Chondrocyte (in vitro differentiated cells): ENCODE data around the gene WWTR1. TPM values are rescaled to one million over a fixed set of nuclear protein-coding genes. Genes with fewer than 3 reads are reported as not detected.

ENCODE experiments used
- DNase-seq: peaks from one replicate; pipeline ENCODE4 v3.0.0; 2021; ENCODE audit warnings: mixed read lengths, low spot score
- H3K27ac Mint-ChIP-seq: one replicate; pipeline ENCODE4 v1.8.0; 2021; ENCODE audit warnings: mild to moderate bottlenecking, moderate library complexity, mixed read lengths; ENCODE audit not compliant: unreplicated experiment
- H3K27me3 Mint-ChIP-seq: 2 replicates; pipeline ENCODE4 v1.8.0; 2021; ENCODE audit warnings: low read depth, mixed read lengths
- H3K36me3 Mint-ChIP-seq: 2 replicates; pipeline ENCODE4 v1.8.0; 2021; ENCODE audit warnings: low read depth, mixed read lengths
- H3K4me1 Mint-ChIP-seq: 2 replicates; pipeline ENCODE4 v1.8.0; 2021; ENCODE audit warnings: low read depth, mild to moderate bottlenecking, mixed read lengths
- H3K4me3 Mint-ChIP-seq: one replicate; pipeline ENCODE4 v1.8.0; 2021; ENCODE audit warnings: mild to moderate bottlenecking, moderate library complexity, mixed read lengths; ENCODE audit not compliant: unreplicated experiment
- H3K9me3 Mint-ChIP-seq: 2 replicates; pipeline ENCODE4 v1.8.0; 2021; ENCODE audit warnings: low read depth, mixed read lengths
- CTCF ChIP-seq: fragments of 200-600 bp; sonication (generic); IDR thresholded peaks from 2 replicates; pipeline ENCODE4 v1.5.0; 2021; ENCODE audit warnings: antibody characterized with exemption, mild to moderate bottlenecking, moderate library complexity
- total RNA-seq: library from RNA; stranded (reverse); gene quantifications from 3 replicates; pipeline ENCODE4 v1.2.1, GENCODE V29; 2021

Gene WWTR1
- total RNA-seq, 1 donor from 2014 or later: 107 TPM

GRCh38 chr3:149542375-149543312, 115.2 kb downstream of the WWTR1 start:
- no peak for TF ChIP-seq CTCF
- Mint-ChIP-seq H3K9me3 (no peaks in the 10 kb centered on the region), H3K27ac (peak overlapping the region; percentile 96), H3K27me3 (no peaks in the 10 kb centered on the region), H3K4me3 (peak overlapping the region; percentile 50), H3K4me1 (peaks cover 81% of the 10 kb centered on the region), H3K36me3 (peaks cover 4% of the 10 kb centered on the region)
- DNase-seq: no peak

- no peaks in the 10 kb centered on the region for H3K27me3 Mint-ChIP-seq
- H3K27ac Mint-ChIP-seq: peak overlapping the region; percentile 96
- H3K9me3 Mint-ChIP-seq: no peaks in the 10 kb centered on the region
- TF ChIP-seq CTCF: peak; percentile 74
- peaks cover 3% of the 10 kb centered on the region for H3K36me3 Mint-ChIP-seq
- DNase-seq: no peak
- peaks cover 81% of the 10 kb centered on the region for H3K4me1 Mint-ChIP-seq
- H3K4me3 Mint-ChIP-seq: peak overlapping the region; percentile 26
Measured at GRCh38 chr3:149541091-149541491, 116.7 kb downstream of the WWTR1 start.

DNA sequence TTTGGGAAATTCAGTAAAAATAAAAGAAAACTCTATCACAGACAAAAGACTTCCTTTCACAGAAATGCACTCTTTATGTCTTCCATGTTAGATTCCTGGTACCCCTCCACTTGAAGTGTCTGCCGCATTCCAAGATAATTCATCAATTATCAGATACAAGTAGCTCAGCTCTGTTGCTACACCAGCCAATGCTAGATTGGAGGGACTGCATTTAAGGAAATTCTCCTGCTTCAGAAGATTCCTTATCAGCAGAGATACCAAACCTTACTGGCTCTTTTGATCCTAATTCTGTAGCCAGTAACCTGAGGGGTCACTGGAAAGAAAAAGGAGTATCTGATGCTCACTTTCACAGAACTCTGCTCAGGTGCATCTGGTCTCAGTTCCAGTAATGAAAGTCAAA, 119.5 kb downstream of the WWTR1 start:
- Mint-ChIP-seq H3K36me3 (peaks cover 3% of the 10 kb centered on the region), H3K27ac (peak overlapping the region; percentile 62), H3K4me1 (peaks cover 93% of the 10 kb centered on the region), H3K27me3 (no peaks in the 10 kb centered on the region), H3K4me3 (no peak overlapping the region), H3K9me3 (no peaks in the 10 kb centered on the region)
- TF ChIP-seq CTCF: no peak
- no peak for DNase-seq

GRCh38 chr3:149536429-149536828, 121.4 kb downstream of the WWTR1 start:
- peak; percentile 17 for TF ChIP-seq CTCF
- H3K4me1 Mint-ChIP-seq: peaks cover 95% of the 10 kb centered on the region
- no peaks in the 10 kb centered on the region for H3K36me3 Mint-ChIP-seq
- DNase-seq: no peak
- no peaks in the 10 kb centered on the region for H3K27me3 Mint-ChIP-seq
- H3K4me3 Mint-ChIP-seq: peak overlapping the region; percentile 39
- H3K9me3 Mint-ChIP-seq: no peaks in the 10 kb centered on the region
- H3K27ac Mint-ChIP-seq: peak overlapping the region; percentile 94

GRCh38 chr3:149535333-149535685, 122.5 kb downstream of the WWTR1 start:
- no peaks in the 10 kb centered on the region for H3K27me3 Mint-ChIP-seq
- H3K4me1 Mint-ChIP-seq: peaks cover 93% of the 10 kb centered on the region
- no peak for DNase-seq
- no peak for TF ChIP-seq CTCF
- H3K9me3 Mint-ChIP-seq: no peaks in the 10 kb centered on the region
- no peaks in the 10 kb centered on the region for H3K36me3 Mint-ChIP-seq
- H3K4me3 Mint-ChIP-seq: peak overlapping the region; percentile 8
- peak overlapping the region; percentile 94 for H3K27ac Mint-ChIP-seq
